ENCODE data around the gene ACP2. TPM values are rescaled to one million over a fixed set of nuclear protein-coding genes. Genes with fewer than 3 reads are reported as not detected.
A peak's percentile ranks its signal among the peaks of the same experiment; 100 is the strongest.

The ACP2 gene, protein sequence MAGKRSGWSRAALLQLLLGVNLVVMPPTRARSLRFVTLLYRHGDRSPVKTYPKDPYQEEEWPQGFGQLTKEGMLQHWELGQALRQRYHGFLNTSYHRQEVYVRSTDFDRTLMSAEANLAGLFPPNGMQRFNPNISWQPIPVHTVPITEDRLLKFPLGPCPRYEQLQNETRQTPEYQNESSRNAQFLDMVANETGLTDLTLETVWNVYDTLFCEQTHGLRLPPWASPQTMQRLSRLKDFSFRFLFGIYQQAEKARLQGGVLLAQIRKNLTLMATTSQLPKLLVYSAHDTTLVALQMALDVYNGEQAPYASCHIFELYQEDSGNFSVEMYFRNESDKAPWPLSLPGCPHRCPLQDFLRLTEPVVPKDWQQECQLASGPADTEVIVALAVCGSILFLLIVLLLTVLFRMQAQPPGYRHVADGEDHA
- polyA plus RNA-seq (2013, experiment 1 of 2) = 29.3 TPM
- polyA plus RNA-seq (2013, experiment 2 of 2) = 26.2 TPM

DNA sequence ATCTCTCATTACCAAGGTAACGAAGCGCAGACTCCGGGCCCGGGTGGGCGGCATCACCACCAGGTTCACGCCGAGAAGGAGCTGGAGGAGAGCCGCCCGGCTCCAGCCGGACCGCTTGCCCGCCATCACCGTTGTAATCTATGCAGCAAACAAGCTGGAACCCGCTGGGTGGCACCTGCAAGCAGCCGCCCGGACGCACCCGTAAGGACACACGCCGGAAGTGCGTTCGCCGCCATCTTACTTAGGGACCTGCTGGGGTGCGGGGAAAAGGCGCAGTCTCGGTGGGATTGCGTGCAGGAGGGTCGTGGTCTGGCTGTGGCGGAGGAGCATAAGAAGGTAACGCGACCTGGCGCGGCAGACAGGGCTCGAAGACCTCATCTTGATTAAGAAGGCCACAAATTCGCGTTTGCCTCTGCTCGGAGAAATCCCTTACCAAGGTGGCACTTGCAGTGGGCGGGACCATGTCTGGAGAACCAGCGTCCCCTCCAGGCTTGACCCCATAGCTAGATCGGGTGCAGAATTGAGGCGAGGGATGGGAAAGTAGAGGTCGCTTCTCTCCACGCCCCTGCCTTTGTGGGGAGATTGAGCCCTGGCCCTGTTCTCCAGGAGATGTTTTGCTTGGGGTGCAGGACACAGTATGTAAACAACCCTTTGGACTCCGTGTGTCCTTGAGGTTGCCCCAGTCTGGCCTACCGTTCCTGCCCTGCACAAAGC lies at the start of gene ACP2:
Gene ACP2, minus strand, starts transcription at position 151 of the 714 bp plus-strand sequence. Its CDS starts 25 bp downstream, at position 126.
- Histone ChIP-seq H3K4me1 (ENCODE audit: control insufficient read depth, insufficient read depth, low read length, poor library complexity, severe bottlenecking) (peaks cover under 1% of the 10 kb centered on the region), H3K9me3 (ENCODE audit: control insufficient read depth, low read length) (no peaks in the 10 kb centered on the region), H3K36me3 (ENCODE audit: control insufficient read depth, insufficient read depth, low read length) (peaks cover 33% of the 10 kb centered on the region), H3K27ac (ENCODE audit: low read depth, low read length, severe bottlenecking) (peak within 1 kb of the TSS; percentile 89), H3K4me3 (ENCODE audit: extremely low read depth, insufficient read depth, low read length, poor library complexity, severe bottlenecking) (peak within 1 kb of the TSS; percentile 66)
- 0 to 1% methylated on average over 44 to 45 of the region's 45 CpGs for WGBS, 2 experiments (ENCODE audit: insufficient coverage in 2 of 2)

DNA sequence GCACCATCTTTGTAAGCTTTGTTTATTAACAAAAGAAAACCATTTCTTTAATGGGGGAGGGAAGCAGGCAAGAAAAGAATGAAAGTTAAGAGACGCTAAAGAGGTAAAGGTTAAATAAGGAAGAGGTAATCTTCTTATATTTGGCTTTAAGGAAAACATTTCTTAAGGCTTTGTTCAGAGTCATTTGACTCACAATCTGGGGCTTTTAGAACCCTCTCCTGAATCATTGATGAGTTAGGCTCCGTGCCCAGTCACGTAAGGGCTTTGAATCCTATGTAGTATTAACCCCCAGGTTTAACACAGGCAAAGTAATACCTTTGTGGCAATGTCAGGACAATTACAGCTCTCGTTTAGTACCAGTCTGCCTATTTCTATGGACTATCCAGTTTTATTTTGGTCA lies 47.4 kb upstream of the ACP2 start:
- WGBS, 2 experiments (ENCODE audit: insufficient coverage in 2 of 2) = 94 to 100% methylated on average over 2 of the region's 4 CpGs
- H3K36me3 ChIP-seq (ENCODE audit: control insufficient read depth, insufficient read depth, low read length) = peaks cover 88% of the 10 kb centered on the region

DNA sequence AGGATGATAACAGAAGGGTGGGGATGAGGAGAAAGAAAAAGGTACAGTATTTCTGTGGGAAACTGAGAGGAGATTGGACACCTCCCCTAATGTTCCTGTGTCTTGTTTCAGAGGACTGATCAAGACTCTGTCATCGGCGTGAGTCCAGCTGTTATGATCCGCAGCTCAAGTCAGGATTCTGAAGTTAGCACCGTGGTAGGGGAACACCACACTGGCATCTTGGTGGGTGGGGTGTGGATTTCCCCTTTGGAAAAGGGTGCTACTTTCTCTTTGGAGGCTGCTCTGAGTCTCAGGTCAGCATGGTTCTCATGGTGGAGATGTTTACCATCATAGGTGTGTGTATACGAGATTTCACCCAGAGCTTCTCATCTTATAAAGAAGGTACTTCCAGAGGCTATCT lies 46.8 kb upstream of the ACP2 start:
- H3K4me3 ChIP-seq (ENCODE audit: extremely low read depth, insufficient read depth, low read length, poor library complexity, severe bottlenecking) = no peak overlapping the region
- no peak overlapping the region for H3K27ac ChIP-seq (ENCODE audit: low read depth, low read length, severe bottlenecking)
- H3K9me3 ChIP-seq (ENCODE audit: control insufficient read depth, low read length) = peaks cover 6% of the 10 kb centered on the region
- WGBS, 2 experiments (ENCODE audit: insufficient coverage in 2 of 2) = 94 to 97% methylated on average over 3 to 4 of the region's 5 CpGs
- no peaks in the 10 kb centered on the region for H3K4me1 ChIP-seq (ENCODE audit: control insufficient read depth, insufficient read depth, low read length, poor library complexity, severe bottlenecking)
- peaks cover 88% of the 10 kb centered on the region for H3K36me3 ChIP-seq (ENCODE audit: control insufficient read depth, insufficient read depth, low read length)

More for the DNA sequence above, 47.4 kb upstream of the ACP2 start:
- Histone ChIP-seq H3K4me1 (ENCODE audit: control insufficient read depth, insufficient read depth, low read length, poor library complexity, severe bottlenecking) (no peaks in the 10 kb centered on the region), H3K4me3 (ENCODE audit: extremely low read depth, insufficient read depth, low read length, poor library complexity, severe bottlenecking) (no peak overlapping the region), H3K9me3 (ENCODE audit: control insufficient read depth, low read length) (peaks cover 6% of the 10 kb centered on the region), H3K27ac (ENCODE audit: low read depth, low read length, severe bottlenecking) (no peak overlapping the region)

DNA sequence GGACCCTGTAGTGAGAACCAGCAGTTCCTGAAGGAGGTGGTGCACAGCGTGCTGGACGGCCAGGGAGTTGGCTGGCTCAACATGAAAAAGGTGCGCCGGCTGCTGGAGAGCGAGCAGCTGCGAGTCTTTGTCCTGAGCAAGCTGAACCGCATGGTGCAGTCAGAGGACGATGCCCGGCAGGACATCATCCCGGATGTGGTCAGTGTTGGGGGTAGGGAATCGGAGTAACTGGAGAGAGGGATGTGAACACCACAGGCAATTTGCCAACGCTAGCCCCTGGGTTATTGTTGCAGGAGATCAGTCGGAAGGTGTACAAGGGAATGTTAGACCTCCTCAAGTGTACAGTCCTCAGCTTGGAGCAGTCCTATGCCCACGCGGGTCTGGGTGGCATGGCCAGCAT lies 41.2 kb upstream of the ACP2 start:
- H3K4me3 ChIP-seq (ENCODE audit: extremely low read depth, insufficient read depth, low read length, poor library complexity, severe bottlenecking) = no peak overlapping the region
- WGBS, 2 experiments (ENCODE audit: insufficient coverage in 2 of 2) = 97 to 99% methylated on average over 13 to 15 of the region's 15 CpGs
- no peaks in the 10 kb centered on the region for H3K9me3 ChIP-seq (ENCODE audit: control insufficient read depth, low read length)
- no peaks in the 10 kb centered on the region for H3K4me1 ChIP-seq (ENCODE audit: control insufficient read depth, insufficient read depth, low read length, poor library complexity, severe bottlenecking)
- no peak overlapping the region for H3K27ac ChIP-seq (ENCODE audit: low read depth, low read length, severe bottlenecking)
- peaks cover 90% of the 10 kb centered on the region for H3K36me3 ChIP-seq (ENCODE audit: control insufficient read depth, insufficient read depth, low read length)

DNA sequence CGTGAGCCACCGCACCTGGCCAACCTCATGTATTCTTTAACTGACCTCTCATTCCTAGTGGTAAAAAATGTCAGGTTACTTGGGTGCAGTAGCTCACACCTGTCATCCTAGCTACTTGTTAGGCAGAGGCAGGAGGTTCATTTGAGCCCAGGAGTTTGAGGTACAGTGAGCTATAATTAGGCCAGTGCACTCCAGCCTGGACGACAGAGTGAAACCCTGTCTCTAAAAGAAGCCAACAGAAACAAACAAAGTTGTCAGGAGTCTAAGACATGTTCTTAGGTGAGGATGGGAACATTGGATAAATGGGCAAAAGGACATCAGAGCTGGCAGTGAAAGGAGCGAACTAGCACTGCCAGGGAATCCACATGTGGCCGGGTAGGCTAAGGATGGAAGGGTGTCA lies 39.5 kb upstream of the ACP2 start:
- Histone ChIP-seq H3K9me3 (ENCODE audit: control insufficient read depth, low read length) (no peaks in the 10 kb centered on the region), H3K27ac (ENCODE audit: low read depth, low read length, severe bottlenecking) (no peak overlapping the region), H3K4me1 (ENCODE audit: control insufficient read depth, insufficient read depth, low read length, poor library complexity, severe bottlenecking) (no peaks in the 10 kb centered on the region), H3K36me3 (ENCODE audit: control insufficient read depth, insufficient read depth, low read length) (peaks cover 96% of the 10 kb centered on the region), H3K4me3 (ENCODE audit: extremely low read depth, insufficient read depth, low read length, poor library complexity, severe bottlenecking) (no peak overlapping the region)
- 96 to 100% methylated on average over 2 to 4 of the region's 5 CpGs for WGBS, 2 experiments (ENCODE audit: insufficient coverage in 2 of 2)

DNA sequence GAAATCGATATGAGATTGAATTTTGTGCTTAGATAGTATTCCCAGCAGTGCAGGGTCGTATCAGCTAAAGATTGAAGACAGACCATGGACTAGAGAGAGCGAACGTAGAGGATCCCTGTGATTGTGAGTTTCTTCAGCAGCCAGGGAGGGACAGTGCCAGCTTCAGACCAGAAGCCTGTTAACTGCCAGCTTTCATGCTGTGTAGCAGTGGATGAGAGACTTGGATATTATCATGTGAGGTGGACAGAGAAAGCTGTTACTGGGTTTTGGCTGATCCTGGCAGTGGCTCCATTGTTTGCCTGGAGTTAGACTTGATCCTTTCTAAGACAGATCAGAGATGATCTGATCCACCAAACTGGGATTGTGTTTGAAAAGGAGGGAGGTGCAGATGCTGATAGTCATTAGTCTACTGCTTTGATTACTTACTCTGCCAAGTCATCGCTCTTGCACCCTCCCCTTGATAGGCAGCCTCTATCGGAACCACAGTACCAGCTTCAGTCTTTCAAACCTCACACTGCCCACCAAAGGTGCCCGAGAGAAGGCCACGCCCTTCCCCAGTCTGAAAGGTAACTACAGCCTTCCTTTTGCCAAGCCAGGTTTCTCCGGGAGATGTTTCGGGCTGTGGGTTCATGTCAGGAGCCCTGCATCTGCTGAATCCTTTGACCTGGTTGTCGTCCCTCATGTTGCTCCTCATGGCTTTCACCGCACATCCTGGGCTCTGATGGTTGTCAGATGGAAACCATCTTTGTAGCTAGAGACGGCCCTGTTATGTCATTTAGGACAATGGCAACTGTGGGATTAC lies 37.6 kb upstream of the ACP2 start:
- Histone ChIP-seq H3K4me3 (ENCODE audit: extremely low read depth, insufficient read depth, low read length, poor library complexity, severe bottlenecking) (no peak overlapping the region), H3K27ac (ENCODE audit: low read depth, low read length, severe bottlenecking) (no peak overlapping the region), H3K4me1 (ENCODE audit: control insufficient read depth, insufficient read depth, low read length, poor library complexity, severe bottlenecking) (no peaks in the 10 kb centered on the region), H3K9me3 (ENCODE audit: control insufficient read depth, low read length) (no peaks in the 10 kb centered on the region), H3K36me3 (ENCODE audit: control insufficient read depth, insufficient read depth, low read length) (peaks cover 97% of the 10 kb centered on the region)
- WGBS, 2 experiments (ENCODE audit: insufficient coverage in 2 of 2) = 95 to 96% methylated on average over 13 of the region's 13 CpGs

DNA sequence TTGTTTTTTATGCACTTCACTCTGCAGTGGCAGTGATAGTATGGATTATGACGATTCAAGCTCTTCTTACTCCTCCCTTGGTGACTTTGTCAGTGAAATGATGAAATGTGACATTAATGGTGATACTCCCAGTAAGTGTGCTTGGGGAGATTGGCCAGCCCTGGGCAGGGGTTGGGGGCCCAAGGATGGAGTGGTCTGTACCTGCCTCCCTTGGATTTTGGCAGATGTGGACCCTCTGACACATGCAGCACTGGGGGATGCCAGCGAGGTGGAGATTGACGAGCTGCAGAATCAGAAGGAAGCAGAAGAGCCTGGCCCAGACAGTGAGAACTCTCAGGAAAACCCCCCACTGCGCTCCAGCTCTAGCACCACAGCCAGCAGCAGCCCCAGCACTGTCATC lies 35.5 kb upstream of the ACP2 start:
- Histone ChIP-seq H3K4me1 (ENCODE audit: control insufficient read depth, insufficient read depth, low read length, poor library complexity, severe bottlenecking) (no peaks in the 10 kb centered on the region), H3K36me3 (ENCODE audit: control insufficient read depth, insufficient read depth, low read length) (peaks cover 96% of the 10 kb centered on the region), H3K4me3 (ENCODE audit: extremely low read depth, insufficient read depth, low read length, poor library complexity, severe bottlenecking) (no peak overlapping the region), H3K27ac (ENCODE audit: low read depth, low read length, severe bottlenecking) (no peak overlapping the region), H3K9me3 (ENCODE audit: control insufficient read depth, low read length) (no peaks in the 10 kb centered on the region)
- 86 to 96% methylated on average over 1 to 3 of the region's 4 CpGs for WGBS, 2 experiments (ENCODE audit: insufficient coverage in 2 of 2)

DNA sequence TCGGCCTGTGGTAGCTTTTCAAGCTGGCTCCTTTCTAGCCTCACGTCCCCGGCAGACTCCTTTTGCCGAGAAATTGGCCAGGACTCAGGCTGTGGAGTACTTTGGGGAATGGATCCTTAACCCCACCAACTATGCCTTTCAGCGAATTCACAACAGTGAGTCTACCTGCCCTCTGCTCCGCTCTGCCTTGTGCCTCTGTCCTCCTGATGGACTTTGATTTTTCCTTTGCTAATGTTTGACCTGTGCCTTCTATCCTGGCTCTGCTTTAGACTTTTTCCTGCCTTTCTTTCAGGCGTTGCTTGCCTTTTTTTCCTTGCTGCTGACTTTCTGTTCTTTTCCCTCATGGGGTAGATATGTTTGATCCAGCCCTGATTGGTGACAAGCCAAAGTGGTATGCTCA lies 33.8 kb upstream of the ACP2 start:
- peaks cover 98% of the 10 kb centered on the region for H3K36me3 ChIP-seq (ENCODE audit: control insufficient read depth, insufficient read depth, low read length)
- 95 to 96% methylated on average over 7 of the region's 7 CpGs for whole genome bisulfite sequencing, 2 experiments (ENCODE audit: insufficient coverage in 2 of 2)

DNA sequence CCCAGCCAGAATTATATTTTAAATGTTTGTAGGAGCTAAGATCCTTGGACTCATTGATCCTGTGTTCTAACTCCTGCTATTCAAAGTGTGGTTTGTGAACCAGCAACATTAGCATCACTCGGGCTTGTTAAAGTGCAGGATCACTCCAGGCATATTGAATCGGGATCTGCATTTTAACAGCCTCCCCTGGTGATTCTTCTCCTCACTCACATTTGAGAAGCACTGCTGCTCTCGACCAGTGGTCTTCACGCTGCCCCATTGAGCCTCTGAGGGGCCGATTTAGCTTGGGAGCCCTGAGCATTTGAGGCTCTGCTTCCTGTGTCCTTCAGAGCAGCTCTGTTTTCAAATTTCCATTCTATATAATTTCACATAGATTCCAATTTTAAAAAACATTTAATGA lies 32.2 kb upstream of the ACP2 start:
- no peaks in the 10 kb centered on the region for H3K4me1 ChIP-seq (ENCODE audit: control insufficient read depth, insufficient read depth, low read length, poor library complexity, severe bottlenecking)
- WGBS, 2 experiments (ENCODE audit: insufficient coverage in 2 of 2) = 61 to 62% methylated on average over 5 of the region's 5 CpGs
- no peaks in the 10 kb centered on the region for H3K9me3 ChIP-seq (ENCODE audit: control insufficient read depth, low read length)
- H3K4me3 ChIP-seq (ENCODE audit: extremely low read depth, insufficient read depth, low read length, poor library complexity, severe bottlenecking) = no peak overlapping the region
- H3K36me3 ChIP-seq (ENCODE audit: control insufficient read depth, insufficient read depth, low read length) = peaks cover 98% of the 10 kb centered on the region
- no peak overlapping the region for H3K27ac ChIP-seq (ENCODE audit: low read depth, low read length, severe bottlenecking)

More for the DNA sequence above, 33.8 kb upstream of the ACP2 start:
- no peak overlapping the region for H3K27ac ChIP-seq (ENCODE audit: low read depth, low read length, severe bottlenecking)
- H3K9me3 ChIP-seq (ENCODE audit: control insufficient read depth, low read length) = no peaks in the 10 kb centered on the region
- H3K4me1 ChIP-seq (ENCODE audit: control insufficient read depth, insufficient read depth, low read length, poor library complexity, severe bottlenecking) = no peaks in the 10 kb centered on the region
- H3K4me3 ChIP-seq (ENCODE audit: extremely low read depth, insufficient read depth, low read length, poor library complexity, severe bottlenecking) = no peak overlapping the region

DNA sequence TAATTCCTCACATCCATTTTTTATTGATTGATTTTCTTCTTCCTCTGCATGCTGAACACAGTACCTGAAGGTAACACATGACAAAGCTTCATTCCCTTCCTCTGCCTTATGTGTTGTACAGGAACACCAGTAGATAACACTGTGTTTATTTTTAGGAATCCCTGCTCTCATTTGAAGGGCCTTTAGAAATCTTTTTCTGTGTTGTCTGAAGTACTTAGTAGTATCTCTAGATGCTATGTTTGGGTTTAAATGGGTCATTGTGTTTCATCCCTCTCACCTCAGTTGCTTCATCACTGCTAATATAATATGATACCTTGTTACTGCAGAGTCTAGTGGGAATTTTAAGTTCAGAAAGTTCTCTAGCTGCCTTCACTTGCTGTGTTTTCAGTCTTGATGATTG lies 31.5 kb upstream of the ACP2 start:
- Histone ChIP-seq H3K4me1 (ENCODE audit: control insufficient read depth, insufficient read depth, low read length, poor library complexity, severe bottlenecking) (no peaks in the 10 kb centered on the region), H3K4me3 (ENCODE audit: extremely low read depth, insufficient read depth, low read length, poor library complexity, severe bottlenecking) (no peak overlapping the region), H3K9me3 (ENCODE audit: control insufficient read depth, low read length) (no peaks in the 10 kb centered on the region), H3K36me3 (ENCODE audit: control insufficient read depth, insufficient read depth, low read length) (peaks cover 98% of the 10 kb centered on the region), H3K27ac (ENCODE audit: low read depth, low read length, severe bottlenecking) (no peak overlapping the region)

Measured in mesodermal cell (in vitro differentiated cells).